ENCODE measurements around the gene PAN3. TPM values are rescaled to one million over a fixed set of nuclear protein-coding genes. Genes with fewer than 3 reads are reported as not detected.

PAN3 gene
- total and polyA plus RNA-seq, 2 donors (not counting 1 experiment from before 2014, with no cell fraction given), result 13.9 to 18.5 TPM

GRCh38 chr13:28093881-28094280 lies 44.5 kb upstream of the PAN3 start:
- Histone ChIP-seq H3K4me1 (ENCODE audit: control insufficient read depth, extremely low read depth, insufficient read depth, low read length) (no peaks in the 10 kb centered on the region), H4K20me1 (ENCODE audit: control insufficient read depth, extremely low read depth, insufficient read depth, low read length) (no peaks in the 10 kb centered on the region), H3K9ac (ENCODE audit: insufficient read depth, low read length) (no peak overlapping the region), H3K79me2 (ENCODE audit: control insufficient read depth, insufficient read depth, low read length) (no peaks in the 10 kb centered on the region), H3K36me3 (ENCODE audit: control insufficient read depth, insufficient read depth, low read length) (no peaks in the 10 kb centered on the region), H3K27ac (ENCODE audit: insufficient read depth, low read length) (no peak overlapping the region), H3K4me2 (ENCODE audit: extremely low read depth, insufficient read depth, low read length) (no peak overlapping the region), H2AFZ (ENCODE audit: low read length) (no peak overlapping the region), H3K9me3 (ENCODE audit: control insufficient read depth, insufficient read depth, low read depth, low read length) (no peaks in the 10 kb centered on the region), H3K27me3 (ENCODE audit: control insufficient read depth, insufficient read depth, low read length) (peaks cover 3% of the 10 kb centered on the region), H3K4me3 (replicated peaks in 1 of 4; ENCODE audit: control extremely low read depth in 1 of 4, insufficient read depth in 1 of 4, low read depth in 3 of 4, low read length in 4 of 4) (no peak overlapping the region)
- no peak for DNase-seq (ENCODE audit: low read depth in 2 of 2)
- TF ChIP-seq, protein P1, sequence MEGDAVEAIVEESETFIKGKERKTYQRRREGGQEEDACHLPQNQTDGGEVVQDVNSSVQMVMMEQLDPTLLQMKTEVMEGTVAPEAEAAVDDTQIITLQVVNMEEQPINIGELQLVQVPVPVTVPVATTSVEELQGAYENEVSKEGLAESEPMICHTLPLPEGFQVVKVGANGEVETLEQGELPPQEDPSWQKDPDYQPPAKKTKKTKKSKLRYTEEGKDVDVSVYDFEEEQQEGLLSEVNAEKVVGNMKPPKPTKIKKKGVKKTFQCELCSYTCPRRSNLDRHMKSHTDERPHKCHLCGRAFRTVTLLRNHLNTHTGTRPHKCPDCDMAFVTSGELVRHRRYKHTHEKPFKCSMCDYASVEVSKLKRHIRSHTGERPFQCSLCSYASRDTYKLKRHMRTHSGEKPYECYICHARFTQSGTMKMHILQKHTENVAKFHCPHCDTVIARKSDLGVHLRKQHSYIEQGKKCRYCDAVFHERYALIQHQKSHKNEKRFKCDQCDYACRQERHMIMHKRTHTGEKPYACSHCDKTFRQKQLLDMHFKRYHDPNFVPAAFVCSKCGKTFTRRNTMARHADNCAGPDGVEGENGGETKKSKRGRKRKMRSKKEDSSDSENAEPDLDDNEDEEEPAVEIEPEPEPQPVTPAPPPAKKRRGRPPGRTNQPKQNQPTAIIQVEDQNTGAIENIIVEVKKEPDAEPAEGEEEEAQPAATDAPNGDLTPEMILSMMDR (conservative IDR thresholded peaks at IDR 0.05 in 1 of 2, IDR thresholded peaks at IDR 0.05 in 1 of 2; ENCODE audit: low read depth in 1 of 2, low read length in 2 of 2), result no peak
- no peak for TF ChIP-seq EZH2 (IDR thresholded peaks at IDR 0.05; ENCODE audit: low read length, missing control alignments)

DNA sequence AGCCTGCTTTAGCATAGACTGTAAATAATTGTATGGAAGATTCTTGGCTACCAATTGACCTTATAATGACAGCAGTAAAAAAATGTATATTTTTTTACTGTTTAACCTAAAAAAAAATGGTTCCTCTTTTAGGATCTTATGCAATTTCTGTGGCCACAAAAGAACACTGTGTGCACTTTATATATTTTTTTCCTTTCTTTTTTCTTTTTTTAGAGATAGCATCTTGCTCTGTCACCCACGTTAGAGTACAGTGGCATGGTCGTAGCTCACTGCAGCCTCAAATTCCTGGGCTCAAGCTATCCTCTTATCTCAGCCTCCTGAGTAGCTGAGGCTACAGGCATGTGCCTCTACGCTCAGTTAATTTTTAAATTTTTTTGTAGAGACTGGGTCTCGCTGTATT lies 44.0 kb upstream of the PAN3 start:
- H2AFZ ChIP-seq (ENCODE audit: low read length), result no peak overlapping the region
- no peaks in the 10 kb centered on the region for H4K20me1 ChIP-seq (ENCODE audit: control insufficient read depth, extremely low read depth, insufficient read depth, low read length)
- peaks cover 4% of the 10 kb centered on the region for H3K27me3 ChIP-seq (ENCODE audit: control insufficient read depth, insufficient read depth, low read length)
- no peaks in the 10 kb centered on the region for H3K9me3 ChIP-seq (ENCODE audit: control insufficient read depth, insufficient read depth, low read depth, low read length)
- H3K9ac ChIP-seq (ENCODE audit: insufficient read depth, low read length), result no peak overlapping the region
- H3K4me3 ChIP-seq (replicated peaks in 1 of 4; ENCODE audit: control extremely low read depth in 1 of 4, insufficient read depth in 1 of 4, low read depth in 3 of 4, low read length in 4 of 4), result no peak overlapping the region
- TF ChIP-seq, protein P1 (conservative IDR thresholded peaks at IDR 0.05 in 1 of 2, IDR thresholded peaks at IDR 0.05 in 1 of 2; ENCODE audit: low read depth in 1 of 2, low read length in 2 of 2), result no peak
- TF ChIP-seq EZH2 (IDR thresholded peaks at IDR 0.05; ENCODE audit: low read length, missing control alignments), result no peak
- H3K27ac ChIP-seq (ENCODE audit: insufficient read depth, low read length), result no peak overlapping the region
- no peak overlapping the region for H3K4me2 ChIP-seq (ENCODE audit: extremely low read depth, insufficient read depth, low read length)
- no peaks in the 10 kb centered on the region for H3K79me2 ChIP-seq (ENCODE audit: control insufficient read depth, insufficient read depth, low read length)
- no peaks in the 10 kb centered on the region for H3K4me1 ChIP-seq (ENCODE audit: control insufficient read depth, extremely low read depth, insufficient read depth, low read length)
- H3K36me3 ChIP-seq (ENCODE audit: control insufficient read depth, insufficient read depth, low read length), result no peaks in the 10 kb centered on the region
- DNase-seq (ENCODE audit: low read depth in 2 of 2), result no peak

DNA sequence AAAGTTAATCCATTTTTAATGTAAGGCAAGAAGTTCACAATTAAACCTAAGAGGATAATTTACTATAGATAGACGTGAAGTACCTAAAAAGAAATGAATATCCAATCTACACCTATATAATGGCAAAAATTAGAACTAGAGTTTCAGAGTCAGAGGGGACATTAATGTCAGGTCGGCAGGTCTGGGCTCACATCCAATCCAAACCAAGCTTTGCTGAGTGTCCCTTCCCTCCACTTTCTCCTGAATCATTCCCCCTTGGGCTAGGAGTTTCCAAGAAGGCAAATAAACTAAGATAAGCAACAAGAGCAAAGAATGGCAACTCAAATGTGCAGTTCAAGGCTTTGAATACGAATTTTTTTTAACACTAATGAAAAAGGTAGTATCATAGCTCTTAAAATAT lies 40.8 kb upstream of the PAN3 start:
- no peak overlapping the region for H2AFZ ChIP-seq (ENCODE audit: low read length)
- DNase-seq (ENCODE audit: low read depth in 2 of 2), result no peak
- no peaks in the 10 kb centered on the region for H3K9me3 ChIP-seq (ENCODE audit: control insufficient read depth, insufficient read depth, low read depth, low read length)
- no peaks in the 10 kb centered on the region for H3K36me3 ChIP-seq (ENCODE audit: control insufficient read depth, insufficient read depth, low read length)
- no peak overlapping the region for H3K4me3 ChIP-seq (replicated peaks in 1 of 4; ENCODE audit: control extremely low read depth in 1 of 4, insufficient read depth in 1 of 4, low read depth in 3 of 4, low read length in 4 of 4)
- no peaks in the 10 kb centered on the region for H3K79me2 ChIP-seq (ENCODE audit: control insufficient read depth, insufficient read depth, low read length)
- H4K20me1 ChIP-seq (ENCODE audit: control insufficient read depth, extremely low read depth, insufficient read depth, low read length), result no peaks in the 10 kb centered on the region
- H3K9ac ChIP-seq (ENCODE audit: insufficient read depth, low read length), result no peak overlapping the region
- H3K27ac ChIP-seq (ENCODE audit: insufficient read depth, low read length), result no peak overlapping the region
- no peak overlapping the region for H3K4me2 ChIP-seq (ENCODE audit: extremely low read depth, insufficient read depth, low read length)
- H3K27me3 ChIP-seq (ENCODE audit: control insufficient read depth, insufficient read depth, low read length), result peaks cover 30% of the 10 kb centered on the region
- no peaks in the 10 kb centered on the region for H3K4me1 ChIP-seq (ENCODE audit: control insufficient read depth, extremely low read depth, insufficient read depth, low read length)
- TF ChIP-seq, protein P1 (conservative IDR thresholded peaks at IDR 0.05 in 1 of 2, IDR thresholded peaks at IDR 0.05 in 1 of 2; ENCODE audit: low read depth in 1 of 2, low read length in 2 of 2), result no peak
- TF ChIP-seq EZH2 (IDR thresholded peaks at IDR 0.05; ENCODE audit: low read length, missing control alignments), result no peak
